GM21423 (cell line): ENCODE measurements around the gene EAF2.
"Not testable (repeated sequence)": the region's sequence is repeated elsewhere in the genome, so short reads cannot be mapped to it uniquely, and the experiment has no call there.

ENCODE experiments used
- ATAC-seq: cut with Tn5 transposase; IDR thresholded peaks from one replicate; pipeline ENCODE4 v1.9.1; 2021; ENCODE audit warnings: mild to moderate bottlenecking, moderate library complexity; ENCODE audit not compliant: unreplicated experiment

The EAF2 gene

DNA sequence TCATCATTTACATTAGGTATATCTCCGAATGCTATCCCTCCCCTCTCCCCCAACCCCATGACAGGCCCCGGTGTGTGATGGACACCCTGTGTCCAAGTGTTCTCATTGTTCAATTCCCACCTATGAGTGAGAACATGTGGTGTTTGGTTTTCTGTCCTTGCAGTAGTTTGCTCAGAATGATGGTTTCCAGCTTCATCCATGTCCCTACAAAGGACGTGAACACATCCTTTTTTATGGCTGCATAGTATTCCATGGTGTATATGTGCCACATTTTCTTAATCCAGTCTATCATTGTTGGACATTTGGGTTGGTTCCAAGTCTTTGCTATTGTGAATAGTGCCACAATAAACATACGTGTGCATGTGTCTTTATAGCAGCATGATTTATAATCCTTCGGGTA, 22.8 kb downstream of the EAF2 start:
- not testable (repeated sequence) for ATAC-seq

DNA sequence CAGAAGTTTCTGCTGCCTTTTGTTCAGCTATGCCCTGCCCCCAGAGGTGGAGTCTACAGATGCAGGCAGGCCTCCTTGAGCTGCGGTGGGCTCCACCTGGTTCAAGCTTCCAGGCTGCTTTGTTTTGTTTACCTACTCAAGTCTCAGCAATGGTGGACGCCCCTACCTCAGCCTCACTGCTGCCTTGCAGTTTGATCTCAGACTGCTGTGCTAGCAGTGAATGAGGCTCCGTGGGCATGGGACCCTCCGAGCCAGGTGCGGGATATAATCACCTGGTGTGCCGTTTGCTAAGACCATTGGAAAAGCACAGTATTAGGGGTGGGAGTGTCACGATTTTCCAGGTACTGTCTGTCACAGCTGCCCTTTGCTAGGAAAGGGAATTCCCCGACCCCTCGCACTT, 28.2 kb downstream of the EAF2 start:
- ATAC-seq: not testable (repeated sequence)

DNA sequence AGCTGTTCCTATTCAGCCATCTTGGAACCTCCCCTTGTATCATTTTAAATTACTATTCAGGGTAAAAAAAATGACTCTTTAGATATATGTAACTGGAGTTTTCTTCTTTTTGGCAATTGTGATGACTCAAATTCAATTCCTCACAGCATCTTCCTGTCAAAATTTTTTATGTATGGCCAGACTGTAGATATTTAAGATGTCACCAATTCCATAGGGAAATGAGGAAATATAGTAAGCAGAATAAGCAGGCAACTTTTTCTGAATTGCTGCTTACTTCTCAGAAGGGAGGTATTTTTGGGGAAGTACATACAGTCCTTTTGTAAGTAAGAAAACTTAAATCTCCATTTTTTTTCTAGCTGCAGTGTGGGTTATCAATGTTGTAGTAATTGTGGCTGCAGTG, 28.8 kb downstream of the EAF2 start:
- ATAC-seq: no peak

DNA sequence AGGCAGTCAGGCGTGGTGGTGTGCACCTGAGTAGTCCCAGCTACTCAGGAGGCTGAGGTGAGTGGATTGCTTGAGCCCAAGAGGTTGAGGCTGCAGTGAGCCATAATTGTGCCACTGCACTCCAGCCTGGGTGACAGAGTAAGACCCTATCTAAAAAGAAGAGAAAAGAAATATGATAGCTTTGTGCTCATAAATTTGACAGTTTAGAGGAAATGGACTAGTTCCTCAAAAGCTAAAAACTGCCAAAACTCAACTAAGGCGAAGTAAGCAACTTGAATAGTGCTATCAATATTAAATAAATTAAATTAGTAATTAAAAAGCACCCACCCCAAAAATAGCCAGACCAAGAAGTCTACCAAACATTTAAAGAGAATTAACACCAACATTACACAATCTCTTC, 34.7 kb downstream of the EAF2 start:
- ATAC-seq: no peak

DNA sequence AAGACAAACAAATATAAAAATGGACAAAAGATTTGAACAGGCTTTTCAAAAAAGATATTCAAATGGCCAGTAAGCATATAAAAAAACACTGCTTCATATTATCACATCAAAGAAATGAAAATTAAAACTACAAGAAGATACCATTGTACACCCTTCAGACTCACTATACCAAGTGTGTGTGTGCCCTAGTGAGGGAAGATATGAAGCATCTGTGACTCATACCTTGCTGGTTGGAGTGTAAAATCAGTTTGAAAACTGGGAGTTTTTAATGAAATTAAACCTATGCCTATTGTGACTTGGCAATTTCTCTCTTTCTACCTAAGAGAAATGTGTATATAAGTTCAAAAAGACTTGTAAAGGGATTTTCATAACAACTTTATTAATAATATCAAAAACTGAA, 35.7 kb downstream of the EAF2 start:
- no peak for ATAC-seq

DNA sequence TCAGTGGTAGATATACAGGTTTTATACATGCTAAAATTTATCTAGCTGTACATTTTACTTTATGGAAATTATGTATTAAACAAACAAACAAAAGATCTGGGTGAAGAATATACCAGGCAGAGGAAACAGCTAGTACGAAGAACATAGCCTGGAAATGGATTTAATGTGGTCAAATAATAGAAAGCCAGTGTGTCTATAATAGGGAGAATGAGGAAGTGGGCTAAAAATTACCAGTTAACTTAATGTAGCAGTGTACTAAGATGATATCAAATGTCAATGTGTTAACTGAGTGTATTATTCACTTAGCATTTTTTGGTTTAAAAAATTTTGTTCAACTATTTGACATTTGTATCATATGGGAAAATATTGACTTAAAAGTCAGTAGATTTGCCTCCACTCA, 36.4 kb downstream of the EAF2 start:
- no peak for ATAC-seq

DNA sequence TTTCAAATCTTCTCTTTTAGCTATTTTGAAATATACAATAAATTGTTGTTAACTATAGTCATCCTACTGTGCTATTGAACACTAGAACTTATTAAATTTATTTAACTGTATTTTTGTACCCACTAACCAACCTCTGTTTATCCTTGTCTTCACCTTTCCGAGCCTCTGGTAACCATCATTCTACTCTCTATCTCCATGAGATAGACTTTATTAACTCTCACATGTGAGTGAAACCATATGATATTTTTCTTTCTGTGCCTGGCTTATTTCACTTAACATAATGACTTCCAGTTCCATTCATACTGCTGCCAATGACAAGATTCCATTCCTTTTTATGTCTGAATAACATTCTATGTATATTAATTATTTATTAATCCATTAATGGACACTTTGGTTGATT, 43.4 kb downstream of the EAF2 start:
- ATAC-seq: no peak

DNA sequence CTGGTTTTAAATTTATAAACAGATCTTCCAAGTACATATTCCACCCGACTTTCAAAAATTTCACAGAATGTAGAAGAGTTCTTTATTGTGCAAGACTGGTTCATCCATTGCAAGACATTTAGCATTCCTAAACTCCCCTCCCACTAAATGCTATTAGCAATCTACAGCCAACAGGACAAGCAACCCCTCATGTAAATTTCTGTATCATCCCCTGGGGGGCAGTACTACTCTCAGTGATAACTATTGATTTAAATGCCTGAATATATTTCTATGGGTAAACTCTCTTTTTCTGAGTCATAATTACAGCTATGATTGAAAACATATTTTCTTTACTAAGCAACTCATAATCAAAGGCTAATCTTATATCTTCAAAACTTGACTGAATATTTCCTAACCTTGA, 48.5 kb downstream of the EAF2 start:
- no peak for ATAC-seq

DNA sequence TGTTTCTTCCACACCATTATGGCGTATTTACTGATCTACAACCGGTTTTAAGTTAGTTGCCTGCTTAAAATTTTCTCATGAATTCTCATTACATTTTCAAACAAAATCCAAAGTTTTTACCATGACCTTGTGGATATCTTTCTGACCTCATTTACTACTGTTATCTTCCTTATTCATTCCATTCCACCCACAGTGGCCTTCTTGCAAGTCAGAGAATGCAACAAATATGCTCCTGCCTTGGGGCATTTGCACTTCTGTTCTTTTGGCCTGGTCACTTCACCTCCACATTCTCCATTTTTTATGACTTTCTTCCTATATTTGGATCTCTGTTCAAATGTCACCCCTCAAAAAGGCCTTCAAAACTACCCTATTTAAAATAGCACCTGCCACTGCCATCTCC, 50.4 kb downstream of the EAF2 start:
- no peak for ATAC-seq

DNA sequence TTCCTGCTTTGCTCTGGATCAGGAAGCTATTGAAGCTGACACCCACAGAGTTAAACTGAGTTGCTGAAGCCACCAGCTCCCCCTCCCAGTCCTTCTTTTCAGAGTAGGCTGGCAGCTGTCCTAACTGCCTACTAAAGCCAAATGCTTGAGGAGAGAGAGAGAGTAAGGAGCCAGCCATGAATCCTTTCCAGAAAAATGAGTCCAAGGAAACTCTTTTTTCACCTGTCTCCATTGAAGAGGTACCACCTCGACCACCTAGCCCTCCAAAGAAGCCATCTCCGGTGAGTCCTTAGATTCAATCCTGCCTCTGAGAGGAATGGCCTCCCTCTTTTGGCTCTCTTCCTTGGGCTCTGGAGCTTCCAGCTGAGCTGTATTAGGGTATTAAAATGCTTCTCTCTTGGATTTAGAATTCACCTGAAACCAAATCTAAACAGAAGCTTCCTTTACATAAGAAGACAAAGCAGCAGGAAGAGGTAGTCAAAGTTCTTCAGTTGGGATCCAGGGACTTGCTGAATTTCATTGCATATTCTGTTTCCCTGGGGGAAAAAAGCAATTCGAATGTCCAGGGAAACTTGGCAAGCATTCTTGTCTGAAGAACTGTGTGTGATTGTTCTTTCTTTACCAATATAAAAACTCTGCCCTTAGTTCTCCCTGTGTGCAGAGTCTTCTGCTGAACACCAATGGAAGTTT, 59.4 kb downstream of the EAF2 start, which contains the start of gene SLC15A2:
SLC15A2 (plus strand) TSS at position 101 of the 690 bp plus-strand sequence; CDS start at position 177, 76 bp downstream.
- no peak for ATAC-seq

DNA sequence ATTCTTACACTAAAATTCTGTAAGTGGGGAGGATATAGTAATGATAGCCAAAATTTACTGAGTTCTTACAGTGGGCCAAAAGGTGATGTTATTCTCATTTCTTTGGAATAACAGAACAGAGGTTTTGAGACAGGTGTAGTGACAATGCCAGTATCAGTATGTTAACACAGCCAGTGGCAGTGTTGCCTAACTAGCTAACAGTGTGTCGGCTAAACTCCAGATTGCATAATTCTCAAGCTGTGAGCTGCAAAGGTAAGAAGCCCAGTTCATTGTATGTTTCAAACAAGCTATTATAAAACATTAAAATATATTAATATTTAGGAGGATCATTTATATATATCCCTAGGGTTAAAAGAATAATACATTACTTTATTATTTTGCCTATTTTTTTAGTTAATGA, 60.1 kb downstream of the EAF2 start:
- ATAC-seq: no peak

DNA sequence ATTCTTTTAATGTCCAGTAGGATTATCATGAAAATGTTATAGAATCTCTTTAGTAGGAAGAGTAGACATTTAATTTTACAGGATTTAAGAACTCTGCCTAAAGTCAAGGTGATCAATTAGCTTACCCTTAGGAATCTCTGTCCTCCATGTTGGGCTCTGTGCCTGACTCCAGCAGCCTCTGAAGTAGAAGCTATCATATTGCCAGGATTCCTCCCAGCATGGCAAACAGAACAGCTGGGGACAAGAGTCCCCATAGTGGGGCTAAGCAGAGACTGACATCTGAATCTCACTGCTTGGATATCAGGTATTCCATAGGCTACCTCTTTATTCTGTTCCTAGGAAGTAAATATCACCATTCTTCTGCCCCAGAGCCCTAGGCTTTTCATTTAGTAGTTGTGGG, 60.7 kb downstream of the EAF2 start:
- no peak for ATAC-seq

DNA sequence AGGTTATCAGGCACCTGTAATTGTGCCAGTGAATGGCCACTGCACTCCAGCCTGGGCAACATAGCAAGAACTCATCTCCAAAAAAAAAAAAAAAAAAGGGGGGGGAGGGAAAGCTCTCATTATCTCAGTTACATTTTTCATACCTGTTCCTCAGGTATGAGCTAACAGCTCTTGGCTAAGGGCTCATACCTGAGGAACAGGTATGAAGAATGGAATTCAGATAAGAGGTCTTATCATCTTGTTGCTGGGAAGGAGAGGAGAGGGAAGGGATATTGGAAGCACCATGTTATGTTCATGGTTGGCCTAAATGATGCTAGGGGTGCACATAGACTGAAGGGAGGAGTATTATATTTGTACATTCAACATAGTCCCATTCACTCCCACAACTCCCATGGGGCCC, 61.8 kb downstream of the EAF2 start:
- ATAC-seq: no peak

DNA sequence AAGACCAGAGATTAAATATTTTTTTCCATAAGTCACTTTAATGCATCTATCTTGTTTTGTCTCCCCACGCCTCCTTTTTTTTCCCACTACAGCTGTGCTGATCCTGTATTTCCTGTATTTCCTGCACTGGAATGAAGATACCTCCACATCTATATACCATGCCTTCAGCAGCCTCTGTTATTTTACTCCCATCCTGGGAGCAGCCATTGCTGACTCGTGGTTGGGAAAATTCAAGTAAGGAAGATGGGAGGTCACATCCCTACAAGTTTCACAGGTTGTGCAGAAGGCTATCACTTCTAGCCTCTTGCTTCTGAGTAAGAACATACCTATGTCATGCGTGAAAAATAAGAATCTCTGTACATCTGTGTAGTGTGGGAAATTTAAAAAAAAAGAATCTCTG, 62.3 kb downstream of the EAF2 start:
- ATAC-seq: no peak

DNA sequence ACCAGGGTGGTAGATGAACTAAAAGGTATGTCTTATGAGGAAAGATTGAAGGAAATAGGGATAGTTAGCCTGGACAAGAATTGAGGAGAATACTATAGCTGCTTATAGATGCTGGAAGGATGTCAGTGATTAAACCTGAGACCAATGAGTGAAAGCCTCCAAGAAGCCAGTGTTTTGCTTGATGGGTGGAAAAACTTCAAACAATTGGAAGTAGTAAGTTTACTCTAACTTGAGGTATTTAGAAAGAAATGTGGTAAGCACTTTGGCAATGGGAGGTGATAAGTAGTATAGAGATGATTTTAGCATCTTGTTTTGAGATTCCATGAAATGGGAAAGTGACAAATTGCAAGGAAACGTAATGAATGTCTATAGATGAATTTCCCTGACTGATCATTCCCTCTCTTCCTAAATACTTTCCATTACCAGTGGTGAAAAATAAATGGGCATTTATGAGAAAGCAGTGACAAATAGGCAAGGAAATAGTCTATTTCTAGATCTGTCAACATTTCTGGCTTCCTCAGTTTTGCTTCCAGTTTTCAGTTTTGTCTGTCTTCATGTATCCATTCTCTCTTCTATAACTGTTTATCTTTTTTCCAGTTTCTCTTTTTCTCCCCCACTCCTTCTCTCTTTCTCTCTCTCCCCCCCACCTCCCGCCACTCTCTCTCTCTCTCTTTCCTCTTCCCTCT, 78.4 kb downstream of the EAF2 start:
- no peak for ATAC-seq

DNA sequence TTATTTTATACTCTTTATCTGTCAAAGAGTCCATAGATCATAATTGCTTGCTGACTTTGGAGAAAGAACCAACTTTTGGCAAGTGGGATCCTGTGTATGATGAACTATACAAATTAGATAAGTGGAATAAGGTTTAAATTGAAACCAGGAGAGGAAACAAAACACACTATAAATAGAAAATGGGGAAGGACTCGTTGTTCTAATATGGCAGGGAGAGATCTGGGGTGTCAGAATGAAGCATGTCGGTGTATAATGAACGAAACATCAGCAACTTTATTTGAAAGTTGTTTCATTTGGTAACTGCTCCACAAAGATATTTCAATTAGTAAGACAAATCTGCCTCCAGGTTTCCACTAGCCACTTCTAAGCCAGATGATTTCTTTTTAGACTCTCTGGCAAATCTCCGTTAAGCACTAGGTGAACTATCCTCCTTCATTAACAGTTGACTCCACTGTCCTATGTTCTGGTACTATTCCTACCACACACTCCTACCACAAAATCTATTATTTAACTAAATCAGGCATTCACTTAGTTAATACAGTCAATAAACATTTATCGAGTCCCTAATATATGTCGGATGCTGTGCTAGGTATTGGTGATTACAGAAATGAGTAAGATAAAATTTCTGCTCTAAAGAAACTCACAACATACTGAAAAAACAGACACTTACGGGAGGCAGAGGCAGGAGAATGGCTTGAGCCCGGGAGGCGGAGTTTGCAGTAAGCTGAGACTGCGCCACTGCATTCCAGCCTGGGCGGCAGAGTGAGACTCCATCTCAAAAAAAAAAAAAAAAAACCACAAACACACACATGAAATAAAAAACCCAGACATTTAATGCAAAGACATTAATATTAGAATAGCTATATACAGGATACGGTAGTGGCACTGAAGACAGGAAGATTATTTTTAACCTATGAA, 79.3 kb downstream of the EAF2 start:
- no peak for ATAC-seq

DNA sequence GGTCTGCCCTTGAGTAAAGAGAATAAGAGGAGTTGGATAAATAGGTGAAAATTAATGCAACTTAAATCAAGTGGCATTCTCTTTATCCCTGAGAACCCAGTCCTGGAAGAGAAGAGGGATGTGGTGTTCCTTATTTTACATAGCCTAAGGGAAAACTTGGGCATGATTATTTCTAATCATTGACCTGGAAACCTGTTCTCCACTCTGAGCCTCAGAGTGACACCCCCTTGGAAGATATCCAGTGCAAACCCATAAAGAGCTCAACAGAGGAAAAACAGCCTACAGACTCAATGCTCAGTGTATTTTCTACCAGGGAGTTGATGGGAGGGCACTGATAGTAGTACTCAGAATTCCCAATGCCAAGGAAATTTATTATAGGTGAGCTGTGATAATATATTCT, 81.2 kb downstream of the EAF2 start:
- no peak for ATAC-seq

DNA sequence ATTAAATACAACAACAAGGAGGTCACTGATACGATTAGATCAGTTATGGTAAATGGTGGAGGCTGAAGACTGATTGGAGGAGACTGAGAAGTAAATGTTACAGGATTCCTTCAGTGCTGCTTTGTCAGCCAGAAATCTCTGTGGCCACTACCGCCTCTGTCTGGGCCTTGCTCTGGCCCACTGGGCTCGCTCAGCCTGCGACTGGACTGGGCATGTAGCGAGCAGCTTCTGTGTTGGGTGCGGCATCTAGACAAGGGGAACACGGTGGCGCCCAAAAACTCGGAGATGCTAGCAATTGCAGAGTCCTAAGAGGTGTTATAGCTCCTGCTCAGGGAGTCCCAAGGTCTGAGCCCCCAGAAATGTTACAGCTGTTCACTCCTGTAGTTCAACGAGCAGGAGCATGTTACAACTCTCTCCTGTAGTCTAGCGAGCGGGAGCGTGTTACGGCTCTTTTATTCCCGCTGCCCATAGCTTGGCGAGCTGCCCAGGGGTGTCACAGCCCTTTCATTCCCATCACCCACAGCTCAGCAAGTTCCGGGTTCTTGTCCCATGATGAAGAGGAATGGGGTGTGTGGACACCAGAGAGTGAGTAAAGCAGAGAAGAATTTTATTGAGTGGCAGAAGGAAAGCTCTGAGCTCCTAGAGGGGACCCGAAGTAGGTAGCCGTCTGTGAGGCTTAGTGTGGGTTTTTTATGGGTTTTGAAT, 83.9 kb downstream of the EAF2 start:
- ATAC-seq: no peak

DNA sequence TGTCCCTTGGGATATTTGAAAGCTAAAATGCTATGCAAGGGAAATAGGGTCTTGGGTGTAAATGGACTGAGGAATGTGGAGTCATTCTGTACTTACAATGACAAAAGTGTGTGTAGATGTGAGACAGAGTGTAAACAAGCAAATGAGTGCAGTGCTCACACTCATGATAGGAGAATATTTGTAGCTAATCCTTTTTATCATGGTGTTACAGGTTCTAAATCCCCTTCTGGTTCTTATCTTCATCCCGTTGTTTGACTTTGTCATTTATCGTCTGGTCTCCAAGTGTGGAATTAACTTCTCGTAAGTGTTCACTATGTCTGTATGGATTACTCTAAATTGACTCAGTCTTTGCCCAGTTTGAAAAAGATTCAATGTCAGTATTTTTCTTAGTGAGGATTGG, 89.7 kb downstream of the EAF2 start:
- ATAC-seq: no peak

DNA sequence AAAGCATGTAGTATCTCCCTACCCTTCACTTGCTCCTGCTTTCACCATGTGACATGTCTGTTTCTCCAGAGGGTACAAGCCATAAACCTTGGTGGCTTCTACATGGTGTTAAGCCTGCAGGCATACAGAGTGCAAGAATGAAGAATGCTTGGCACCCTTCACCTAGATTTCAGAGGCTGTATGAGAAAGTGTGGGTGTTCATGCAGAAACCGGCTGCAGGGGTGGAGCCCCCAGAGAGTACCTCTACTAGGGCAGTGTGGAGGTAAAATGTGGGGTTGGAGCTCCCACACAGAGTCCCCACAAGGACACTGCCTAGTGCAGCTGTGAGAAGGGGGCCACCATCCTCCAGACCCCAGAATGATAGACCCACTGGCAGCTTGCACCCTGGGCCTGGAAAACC, 91.4 kb downstream of the EAF2 start:
- no peak for ATAC-seq
